ENCODE data around the gene AP3S1.

DNA sequence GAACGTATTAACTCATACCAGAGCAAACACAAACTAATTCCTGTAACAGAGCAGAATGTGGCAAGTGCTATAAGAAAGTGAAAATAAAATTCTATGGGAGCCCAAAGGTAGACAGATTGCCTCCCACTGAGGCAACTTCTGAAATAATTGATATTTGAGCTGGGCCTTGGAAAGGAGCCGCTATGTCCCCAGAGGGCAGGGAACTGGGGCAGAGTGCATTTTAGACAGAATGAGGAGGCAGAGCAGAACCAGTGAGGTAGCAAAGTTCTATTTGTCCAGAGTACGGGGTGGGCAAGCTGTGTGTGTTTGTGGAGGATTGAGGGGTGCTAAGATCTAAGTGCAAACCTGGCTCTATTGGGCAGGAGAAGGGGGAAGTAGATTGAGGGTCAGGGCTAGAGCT is 45.1 kb upstream of the AP3S1 start:
- TF ChIP-seq, protein P1, sequence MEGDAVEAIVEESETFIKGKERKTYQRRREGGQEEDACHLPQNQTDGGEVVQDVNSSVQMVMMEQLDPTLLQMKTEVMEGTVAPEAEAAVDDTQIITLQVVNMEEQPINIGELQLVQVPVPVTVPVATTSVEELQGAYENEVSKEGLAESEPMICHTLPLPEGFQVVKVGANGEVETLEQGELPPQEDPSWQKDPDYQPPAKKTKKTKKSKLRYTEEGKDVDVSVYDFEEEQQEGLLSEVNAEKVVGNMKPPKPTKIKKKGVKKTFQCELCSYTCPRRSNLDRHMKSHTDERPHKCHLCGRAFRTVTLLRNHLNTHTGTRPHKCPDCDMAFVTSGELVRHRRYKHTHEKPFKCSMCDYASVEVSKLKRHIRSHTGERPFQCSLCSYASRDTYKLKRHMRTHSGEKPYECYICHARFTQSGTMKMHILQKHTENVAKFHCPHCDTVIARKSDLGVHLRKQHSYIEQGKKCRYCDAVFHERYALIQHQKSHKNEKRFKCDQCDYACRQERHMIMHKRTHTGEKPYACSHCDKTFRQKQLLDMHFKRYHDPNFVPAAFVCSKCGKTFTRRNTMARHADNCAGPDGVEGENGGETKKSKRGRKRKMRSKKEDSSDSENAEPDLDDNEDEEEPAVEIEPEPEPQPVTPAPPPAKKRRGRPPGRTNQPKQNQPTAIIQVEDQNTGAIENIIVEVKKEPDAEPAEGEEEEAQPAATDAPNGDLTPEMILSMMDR (IDR thresholded peaks at IDR 0.05) = no peak
- no peak for TF ChIP-seq POLR2A (IDR thresholded peaks at IDR 0.05)

Data from uterus (tissue), 2 donors.